HG03280 (cell line): ENCODE results near the gene EIF4A2.
A peak's percentile ranks its signal among the peaks of the same experiment; 100 is the strongest.
"Not testable (repeated sequence)": the region's sequence is repeated elsewhere in the genome, so short reads cannot be mapped to it uniquely, and the experiment has no call there.

Source experiments
- ATAC-seq: cut with Tn5 transposase; IDR thresholded peaks from one replicate; pipeline ENCODE4 v1.9.1; 2021; ENCODE audit warnings: mild to moderate bottlenecking, moderate library complexity; ENCODE audit not compliant: unreplicated experiment

Gene EIF4A2

DNA sequence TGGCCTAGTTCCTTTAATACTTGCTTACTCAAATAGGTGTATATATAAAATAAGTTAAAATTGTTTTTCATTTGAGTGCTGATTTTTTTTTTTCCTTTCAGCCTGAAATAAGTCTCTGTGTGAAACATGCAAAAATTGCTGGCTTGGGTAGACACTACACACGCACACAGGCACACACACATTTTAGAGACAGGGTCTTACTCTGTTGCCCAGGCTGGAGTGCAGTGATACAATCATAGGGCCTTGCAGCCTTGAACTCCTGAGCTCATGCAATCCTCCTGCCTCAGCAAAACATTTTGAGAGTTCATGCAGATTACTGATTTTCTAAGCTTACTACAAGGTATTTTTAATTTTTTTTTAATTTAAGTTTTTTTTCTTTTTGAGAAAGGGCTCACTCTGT lies 35.6 kb downstream of the EIF4A2 start:
- no peak for ATAC-seq

DNA sequence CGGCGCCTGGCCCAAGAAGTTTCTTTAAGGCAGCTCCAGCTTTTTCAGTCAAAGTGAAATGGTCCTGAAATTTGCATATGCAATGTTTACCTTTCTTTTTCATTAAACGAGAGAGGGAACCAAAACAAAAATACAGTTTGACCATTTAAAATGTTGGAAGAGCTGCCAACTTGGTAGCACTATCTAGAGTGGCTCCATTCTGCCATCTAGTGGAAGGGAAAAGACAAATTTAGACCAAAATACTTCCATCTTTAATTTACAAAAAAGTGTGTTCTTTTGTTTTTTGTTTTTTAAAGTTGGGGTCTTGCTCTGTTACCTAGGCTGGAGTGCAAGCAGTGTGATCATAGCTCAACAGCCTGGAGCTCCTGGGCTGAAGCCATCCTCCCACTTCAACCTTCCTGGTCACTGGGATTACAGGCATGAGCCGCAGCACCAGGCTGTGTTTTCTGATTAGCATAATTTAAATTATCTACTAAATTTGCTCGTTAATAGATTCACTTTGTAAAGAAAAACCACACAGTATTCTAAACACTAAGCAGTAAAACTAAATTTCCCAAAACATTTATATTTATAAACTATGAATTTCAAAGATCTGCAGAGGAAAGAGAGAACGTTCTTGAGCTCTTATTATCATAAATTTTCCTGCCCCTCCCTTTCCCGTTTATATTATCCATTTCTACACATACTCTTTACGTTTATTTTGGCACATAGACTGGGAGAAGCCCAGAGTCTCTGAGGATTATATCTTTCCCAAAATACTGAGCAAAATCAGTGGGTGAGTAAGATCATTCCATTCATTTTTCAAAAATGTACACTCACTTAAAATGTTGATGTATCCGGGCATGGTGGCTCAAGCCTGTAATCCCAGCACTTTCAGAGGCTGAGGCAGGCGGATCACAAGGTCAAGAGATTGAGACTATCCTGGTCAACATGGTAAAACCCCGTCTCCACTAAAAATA lies 38.3 kb downstream of the EIF4A2 start:
- ATAC-seq, result no peak

DNA sequence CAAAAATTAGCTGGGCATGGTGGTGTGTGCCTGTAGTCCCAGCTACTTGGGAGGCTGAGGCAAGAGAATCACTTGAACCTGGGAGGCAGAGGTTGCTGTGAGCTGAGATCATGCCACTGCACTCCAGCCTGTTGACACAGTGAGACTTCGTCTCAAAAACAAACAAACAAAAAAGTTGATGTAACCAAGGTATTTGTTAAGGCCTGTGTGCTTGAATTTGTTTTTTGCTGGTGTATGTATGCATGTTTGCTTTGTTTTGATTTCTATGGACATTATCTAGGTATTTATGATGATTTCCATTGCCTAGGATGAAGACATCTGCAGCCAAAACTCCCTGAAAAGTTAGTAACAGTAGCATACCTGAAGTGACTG lies 39.0 kb downstream of the EIF4A2 start:
- not testable (repeated sequence) for ATAC-seq

DNA sequence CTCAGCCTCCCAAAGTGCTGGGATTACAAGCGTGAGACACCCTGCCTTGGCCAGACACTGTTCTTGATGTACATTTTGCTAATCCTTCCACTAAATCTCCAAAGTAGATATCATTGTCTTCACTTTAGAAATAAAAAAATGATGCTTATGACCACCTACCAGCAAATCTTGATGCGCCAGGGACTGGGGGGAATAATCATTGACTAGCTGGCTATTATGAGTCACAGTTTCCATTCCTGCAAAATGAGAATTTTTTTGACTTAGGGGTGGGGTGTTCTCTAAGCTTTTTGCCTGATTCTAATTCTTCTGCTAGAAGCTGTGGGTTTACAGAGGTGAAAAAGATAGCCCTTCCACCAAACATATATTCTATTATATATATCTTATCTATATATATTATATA lies 40.0 kb downstream of the EIF4A2 start:
- ATAC-seq, result no peak

DNA sequence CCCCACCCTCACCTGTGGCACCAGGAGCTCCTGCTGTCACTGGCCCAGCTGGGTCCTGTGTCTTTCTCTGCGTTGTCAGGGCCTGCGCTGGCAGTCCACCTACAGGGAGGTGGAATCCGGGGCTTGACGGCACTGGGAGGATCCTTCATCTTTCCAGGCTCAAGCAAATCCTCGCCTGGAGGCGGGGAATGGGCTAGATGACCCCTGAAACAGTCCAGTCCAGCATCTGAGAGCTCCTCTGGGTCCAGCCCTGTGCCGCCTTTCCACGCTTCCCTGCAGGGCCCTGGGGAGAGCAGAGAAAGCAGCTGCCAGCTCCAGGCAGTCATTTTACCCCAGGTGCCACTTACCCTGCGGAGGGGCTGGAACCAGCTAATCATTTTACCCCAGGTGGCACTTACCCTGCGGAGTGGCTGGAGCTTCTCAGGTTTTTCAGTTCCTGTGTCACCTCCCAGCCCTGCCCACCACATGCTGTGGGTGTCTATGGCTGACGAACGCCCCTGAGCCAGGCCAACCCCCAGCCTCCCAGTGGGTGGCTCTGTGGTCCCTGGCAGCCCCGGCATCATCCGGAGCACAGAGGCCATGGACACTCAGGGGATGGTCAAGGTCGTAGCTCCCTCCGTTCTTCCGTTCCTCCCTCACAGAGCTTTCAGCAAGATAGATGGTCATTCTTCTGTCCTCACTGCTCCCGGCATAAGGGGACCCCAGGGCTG lies 41.2 kb downstream of the EIF4A2 start:
- ATAC-seq, result no peak

DNA sequence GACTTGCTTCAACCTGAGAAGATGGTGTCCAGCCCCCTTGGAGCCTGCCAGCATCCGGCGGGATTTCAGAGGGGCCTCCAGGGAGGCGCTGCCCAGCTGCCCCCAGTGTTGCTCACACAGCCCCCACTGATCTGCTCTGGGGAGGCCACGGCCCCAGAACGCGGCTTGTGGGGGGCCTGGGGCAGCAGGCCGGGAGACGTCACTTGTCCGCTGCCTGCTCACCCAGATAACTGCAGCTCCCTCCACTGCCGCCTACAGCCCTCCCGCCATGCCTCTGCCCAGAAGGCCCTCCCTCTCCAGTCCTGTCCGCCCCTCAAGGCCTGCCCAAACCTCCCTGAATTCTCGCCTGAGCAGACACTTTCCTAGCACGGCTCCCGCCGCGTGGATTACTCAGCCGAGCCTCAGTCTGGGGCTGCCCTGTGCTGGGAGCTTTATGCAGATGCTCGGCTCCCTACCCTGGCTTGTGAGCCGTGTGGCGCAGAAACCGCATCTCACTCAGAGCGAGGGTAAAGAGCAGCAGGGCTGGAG lies 42.0 kb downstream of the EIF4A2 start:
- ATAC-seq, result no peak

DNA sequence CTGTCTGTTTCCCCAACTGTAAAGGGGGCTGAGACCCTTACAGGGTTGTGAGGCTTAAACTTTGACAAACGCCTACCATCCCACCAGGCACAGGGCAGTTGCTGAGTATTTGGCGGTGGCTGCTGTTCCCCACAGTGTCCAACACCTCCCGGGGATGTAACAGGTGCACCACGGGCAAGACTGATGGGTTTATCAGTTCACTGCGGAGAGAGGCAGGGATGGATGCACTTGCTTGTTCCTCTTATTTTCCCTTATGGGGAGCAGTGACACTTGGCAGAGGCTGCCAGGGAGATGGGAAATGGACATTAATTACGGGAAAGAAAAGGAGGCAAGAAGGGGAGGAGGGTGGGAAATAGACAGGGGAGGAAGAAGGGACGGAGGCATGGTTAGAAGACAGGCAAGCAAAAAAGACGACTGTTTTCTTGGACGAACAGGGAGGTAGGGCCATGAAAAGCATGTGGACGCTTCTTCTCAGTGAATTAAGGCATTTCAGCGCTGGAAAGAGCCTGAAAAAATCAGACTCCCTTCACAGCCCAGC lies 42.6 kb downstream of the EIF4A2 start:
- ATAC-seq, result no peak

DNA sequence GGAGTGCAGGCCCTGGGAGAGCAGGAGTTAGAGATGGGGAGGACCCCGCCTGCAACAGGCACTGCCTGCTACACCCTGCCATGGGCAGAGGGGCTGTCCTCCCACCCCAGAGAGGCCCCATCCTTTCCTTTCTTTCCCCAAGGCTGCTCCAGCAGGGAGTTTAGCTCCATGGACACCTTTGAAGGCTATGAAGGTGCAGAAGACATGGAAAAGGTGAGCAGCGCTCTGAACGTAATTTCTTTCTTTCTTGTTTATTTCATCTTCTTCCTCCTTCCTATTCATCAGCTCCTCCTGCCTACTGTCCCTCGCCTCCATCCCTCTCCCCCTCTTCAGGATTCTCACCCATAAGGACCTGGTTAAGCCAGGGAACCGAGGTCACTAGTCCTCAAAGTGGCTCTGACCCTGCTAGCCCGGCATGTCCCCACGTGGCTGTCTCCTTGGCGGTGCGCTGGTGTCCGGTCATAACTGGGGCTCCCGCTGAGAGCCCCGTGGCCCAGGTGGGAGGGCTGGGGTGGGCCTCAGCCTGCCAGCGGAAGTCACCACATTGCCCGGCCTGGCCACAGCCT lies 43.1 kb downstream of the EIF4A2 start:
- no peak for ATAC-seq

DNA sequence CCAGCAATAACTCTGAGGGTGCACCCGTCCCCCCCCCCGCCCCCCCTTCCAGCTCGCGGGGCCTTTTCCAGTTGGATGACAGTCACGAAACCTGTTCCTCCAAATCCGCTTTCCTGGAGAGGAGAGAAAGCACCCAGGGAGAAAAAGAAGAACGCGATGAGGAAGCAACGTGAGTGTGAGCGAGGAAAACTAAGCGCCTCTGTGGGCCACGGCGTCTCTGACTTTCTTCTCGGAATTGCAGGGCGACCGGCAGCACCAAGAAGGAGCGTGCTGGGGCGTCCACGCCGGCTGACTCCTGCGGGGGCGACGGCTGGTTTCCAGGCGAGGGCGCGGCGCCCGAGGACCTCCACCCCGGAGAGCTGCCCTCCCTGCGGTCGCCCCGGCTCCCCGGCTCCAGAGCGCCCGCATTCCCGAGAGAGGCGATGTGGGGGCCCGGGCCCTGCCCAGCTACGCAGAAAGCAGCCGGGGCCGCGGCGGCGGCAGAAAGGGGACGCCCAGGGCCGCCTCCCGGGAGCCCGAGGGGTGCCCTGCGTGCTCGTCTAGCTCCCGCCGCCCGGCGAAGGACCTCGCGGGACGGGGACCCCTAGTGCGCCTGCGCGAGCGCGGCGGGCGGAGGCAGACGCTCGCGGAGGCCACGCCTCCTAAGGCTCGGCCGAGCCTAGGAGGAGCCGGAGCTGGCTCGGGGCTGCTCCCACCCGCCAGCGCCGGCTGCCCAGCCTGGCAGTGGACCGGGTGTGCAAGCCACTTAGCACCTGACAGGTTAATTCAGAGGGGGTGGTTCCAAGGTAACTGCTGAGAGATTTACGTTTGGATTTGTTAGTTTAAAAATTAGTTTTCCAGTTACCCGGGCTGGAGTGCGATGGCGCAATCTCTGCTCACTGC lies 43.8 kb downstream of the EIF4A2 start:
- peak; percentile 97 for ATAC-seq

DNA sequence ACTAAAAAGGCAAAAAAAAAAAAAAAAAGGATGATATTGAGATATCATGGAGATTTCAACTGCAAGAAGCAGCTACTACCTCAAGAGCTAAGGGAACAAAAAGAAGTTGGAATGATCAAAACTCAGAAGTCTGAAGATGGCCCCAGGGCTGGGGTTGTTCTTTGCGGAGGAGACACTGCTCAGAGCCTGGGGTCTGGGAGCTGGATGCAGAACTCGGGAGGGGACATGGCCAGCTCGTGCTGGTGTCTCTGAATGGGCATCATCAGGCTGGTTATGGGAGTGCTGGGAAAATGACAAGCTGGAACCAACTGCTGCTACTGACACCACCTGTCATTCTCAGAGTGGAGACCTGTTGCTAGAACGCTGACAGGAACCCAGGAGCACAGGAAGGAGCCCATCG lies 45.0 kb downstream of the EIF4A2 start:
- no peak for ATAC-seq

DNA sequence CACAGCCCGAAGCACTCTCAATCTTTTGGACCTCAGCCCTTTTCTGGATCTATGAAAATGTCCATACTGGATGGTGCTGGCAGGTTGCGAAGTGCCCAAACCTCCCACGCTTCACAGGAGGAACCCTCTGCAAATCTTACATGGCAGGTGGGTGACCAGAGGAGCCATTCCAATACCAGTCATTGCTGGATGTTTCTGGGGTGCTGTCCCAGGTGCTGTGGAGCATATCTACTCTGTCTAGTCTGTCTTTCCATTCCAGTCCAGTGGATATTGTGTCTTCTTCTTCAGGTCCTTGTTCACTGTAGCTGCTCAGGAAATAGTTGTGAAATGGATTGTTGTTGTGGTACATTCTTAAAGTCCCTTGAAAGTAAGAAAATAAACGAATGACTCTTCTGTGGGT lies 48.4 kb downstream of the EIF4A2 start:
- no peak for ATAC-seq

DNA sequence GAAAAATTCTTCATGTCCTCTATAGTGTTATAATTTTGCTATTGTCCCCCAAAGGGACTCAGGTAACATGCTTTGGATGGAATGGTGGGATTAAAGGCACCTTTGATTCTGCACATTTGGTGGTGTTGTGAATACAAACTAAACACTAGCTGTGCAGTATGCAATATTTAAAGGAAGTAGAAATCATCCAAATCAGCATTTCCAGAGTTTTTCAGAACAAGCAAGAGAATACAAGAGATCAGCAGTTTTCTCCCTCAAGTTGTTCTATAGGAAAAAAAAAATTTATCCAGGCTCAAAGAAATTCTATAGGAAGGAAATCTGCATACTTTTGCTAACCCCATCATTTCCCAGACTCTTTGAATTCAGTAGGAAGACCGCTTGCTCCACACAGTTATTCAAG lies 48.9 kb downstream of the EIF4A2 start:
- ATAC-seq, result no peak
